Body of pancreas (tissue), 4 donors: ENCODE data around the gene ZNF263. TPM values are rescaled to one million over a fixed set of nuclear protein-coding genes. Genes with fewer than 3 reads are reported as not detected.
A peak's percentile ranks its signal among the peaks of the same experiment; 100 is the strongest.

Experiments
- ATAC-seq: fragments of 150-250 bp; one replicate; pipeline ENCODE4 v1.9.1; 2016
- DNase-seq, 4 donors: peaks; one replicate each; pipeline ENCODE4 v3.0.0-alpha.2; 2019
- H3K27ac ChIP-seq, 4 donors: fragments of 200-600 bp; sonication (generic); 1 replicate in 3 of 4; 2 replicates in 1 of 4; pipeline versions ENCODE4 v1.5.1 to v1.6.1; 2016 to 2019; ENCODE audit warnings: mild to moderate bottlenecking in 1 of 4, mixed read lengths in 1 of 4, moderate library complexity in 1 of 4
- H3K27me3 ChIP-seq, 2 donors: fragments of 200-600 bp; sonication (generic); one replicate each; pipeline ENCODE4 v1.6.0; 2016; ENCODE audit warnings: mild to moderate bottlenecking in 1 of 2
- H3K36me3 ChIP-seq, 2 donors: fragments of 200-600 bp; sonication (generic); replicated peaks in 1 of 2; 2 replicates each; pipeline ENCODE4 v1.5.1; 2016; ENCODE audit warnings: low read depth in 2 of 2; ENCODE audit not compliant: insufficient read depth in 1 of 2
- H3K4me1 ChIP-seq: fragments of 200-600 bp; sonication (generic); one replicate; pipeline ENCODE4 v1.6.0; 2016
- H3K4me3 ChIP-seq, 2 donors: fragments of 200-600 bp; sonication (generic); 1 replicate in 1 of 2; 2 replicates in 1 of 2; pipeline ENCODE4 v1.5.1; 2016 to 2019
- H3K9me3 ChIP-seq, 3 donors: fragments of 200-600 bp; sonication (generic); 1 replicate in 2 of 3; 2 replicates in 1 of 3; pipeline ENCODE4 v1.5.1; 2016
- CTCF ChIP-seq, 7 experiments: fragments of 450-650 bp in 4 of 7; fragments of 200-600 bp in 3 of 7; sonication (generic) in 3 of 7; IDR thresholded peaks; one replicate each; pipeline ENCODE4 v1.5.1; 2016 to 2019; ENCODE audit warnings: antibody characterized with exemption in 7 of 7
- POLR2A ChIP-seq, 3 donors: fragments of 450-650 bp; IDR thresholded peaks; one replicate each; pipeline ENCODE4 v1.6.1; 2016; ENCODE audit warnings: antibody characterized with exemption in 3 of 3, mild to moderate bottlenecking in 2 of 3
- WGBS, 2 donors: methylation state at CpG; one replicate each; pipeline ENCODE4 v1.1.5; 2017; 5-methylcytosine and 5-hydroxymethylcytosine counted together
- intact Hi-C: fragments of 100-400 bp; cut with DNase I; formaldehyde crosslinking; loops from one replicate; pipeline ENCODE4 v1.15.1; 2023
- total RNA-seq, 2 donors: library from RNA; depleted of rRNA; stranded (reverse); fragments of >200 nt; gene quantifications; one replicate each; pipeline ENCODE4 v1.1.0, GENCODE V29; 2016

The ZNF263 gene
- 10 to 100 TPM; 19.8 to 31.1 TPM for total RNA-seq

- intact Hi-C loops: no loop called here
- TF ChIP-seq CTCF (IDR thresholded peaks at IDR 0.05): peak in 3 of 7 experiments; percentile 3 to 37 (median 13)
- TF ChIP-seq POLR2A (IDR thresholded peaks at IDR 0.05): peak; percentile 65 to 88 (median 85)
- H3K9me3 ChIP-seq: peaks cover 0 to 3% (median 0%) of the 10 kb centered on the region in 3 donors
- no peaks in the 10 kb centered on the region for H3K27me3 ChIP-seq
- DNase-seq (peak; percentile 94 to 97 (median 96)), ATAC-seq (peak; percentile 96)
- peaks cover 38% of the 10 kb centered on the region for H3K4me1 ChIP-seq
- H3K36me3 ChIP-seq: peaks cover 0 to 6% of the 10 kb centered on the region in 2 donors
- H3K4me3 ChIP-seq: peak within 1 kb of the TSS; percentile 83 to 87
- 0 to 1% methylated on average over 22 to 70 of the region's 72 CpGs for WGBS, 2 donors
- peak within 1 kb of the TSS; percentile 98 to 100 (median 100) for H3K27ac ChIP-seq
Observed at GRCh38 chr16:3282730-3283542, at the start of gene ZNF263. ZNF263 (plus strand) TSS chr16:3283491; CDS start chr16:3283819, 328 bp downstream.

GRCh38 chr16:3234543-3234856, 48.8 kb upstream of the ZNF263 start:
- TF ChIP-seq POLR2A (IDR thresholded peaks at IDR 0.05) (no peak), CTCF (IDR thresholded peaks at IDR 0.05) (no peak)
- ATAC-seq: no peak
- DNase-seq: no peak
- Histone ChIP-seq H3K9me3 (peaks cover 0 to 6% (median 0%) of the 10 kb centered on the region in 3 donors), H3K27me3 (no peaks in the 10 kb centered on the region), H3K36me3 (peaks cover 13 to 16% of the 10 kb centered on the region in 2 donors), H3K27ac (peak overlapping the region; percentile 77 to 94 (median 83)), H3K4me1 (peaks cover 12% of the 10 kb centered on the region), H3K4me3 (peak overlapping the region; percentile 89 to 93)
- 2 to 4% methylated on average over 4 to 18 of the region's 18 CpGs for WGBS, 2 donors
- intact Hi-C loops: no loop called here

GRCh38 chr16:3234857-3235561, 48.3 kb upstream of the ZNF263 start, which contains the start of gene ZNF200:
ZNF200 (minus strand) TSS chr16:3235158; CDS start chr16:3233755, 1,403 bp downstream.
- intact Hi-C loops: no loop called here
- Histone ChIP-seq H3K27ac (peak within 1 kb of the TSS; percentile 77 to 94 (median 83)), H3K4me3 (peak within 1 kb of the TSS; percentile 89 to 93), H3K4me1 (peaks cover 12% of the 10 kb centered on the region), H3K36me3 (peaks cover 13 to 16% of the 10 kb centered on the region in 2 donors), H3K27me3 (no peaks in the 10 kb centered on the region), H3K9me3 (peaks cover 0 to under 1% (median 0%) of the 10 kb centered on the region in 3 donors)
- TF ChIP-seq POLR2A (IDR thresholded peaks at IDR 0.05): peak in 2 of 3 donors; percentile 72 to 76
- peak in 1 of 7 experiments; percentile 1 for TF ChIP-seq CTCF (IDR thresholded peaks at IDR 0.05)
- DNase-seq: peak; percentile 95 to 98 (median 97)
- 0 to 1% methylated on average over 11 to 57 of the region's 59 CpGs for WGBS, 2 donors
- ATAC-seq: peak; percentile 99

- TF ChIP-seq CTCF (IDR thresholded peaks at IDR 0.05) (no peak), POLR2A (IDR thresholded peaks at IDR 0.05) (no peak)
- peaks cover 13 to 16% of the 10 kb centered on the region in 2 donors for H3K36me3 ChIP-seq
- ATAC-seq (no peak), DNase-seq (peak in 3 of 4 donors; percentile 17 to 31 (median 26))
- no peaks in the 10 kb centered on the region for H3K9me3 ChIP-seq
- intact Hi-C loops: no loop called here
- peaks cover 12% of the 10 kb centered on the region for H3K4me1 ChIP-seq
- no peak overlapping the region for H3K4me3 ChIP-seq
- H3K27ac ChIP-seq: no peak overlapping the region
- no peaks in the 10 kb centered on the region for H3K27me3 ChIP-seq
- WGBS, 2 donors: 82 to 85% methylated on average over 25 to 28 of the region's 29 CpGs
Observed at GRCh38 chr16:3235856-3236669, 47.2 kb upstream of the ZNF263 start.
